HL-60/S4 treated with phorbol 12-myristate 13-acetate at 8.2 ng/mL for 4 days and 3 days (cell line): ENCODE results near the gene TP53RK.

Source experiments
- in situ Hi-C: fragments of 300-500 bp; cut with MboI; formaldehyde crosslinking; loops from 2 replicates; pipeline ENCODE4 v1.15.0; 2022; ENCODE audit warnings: low sequenced_read_pairs

The TP53RK gene

DNA sequence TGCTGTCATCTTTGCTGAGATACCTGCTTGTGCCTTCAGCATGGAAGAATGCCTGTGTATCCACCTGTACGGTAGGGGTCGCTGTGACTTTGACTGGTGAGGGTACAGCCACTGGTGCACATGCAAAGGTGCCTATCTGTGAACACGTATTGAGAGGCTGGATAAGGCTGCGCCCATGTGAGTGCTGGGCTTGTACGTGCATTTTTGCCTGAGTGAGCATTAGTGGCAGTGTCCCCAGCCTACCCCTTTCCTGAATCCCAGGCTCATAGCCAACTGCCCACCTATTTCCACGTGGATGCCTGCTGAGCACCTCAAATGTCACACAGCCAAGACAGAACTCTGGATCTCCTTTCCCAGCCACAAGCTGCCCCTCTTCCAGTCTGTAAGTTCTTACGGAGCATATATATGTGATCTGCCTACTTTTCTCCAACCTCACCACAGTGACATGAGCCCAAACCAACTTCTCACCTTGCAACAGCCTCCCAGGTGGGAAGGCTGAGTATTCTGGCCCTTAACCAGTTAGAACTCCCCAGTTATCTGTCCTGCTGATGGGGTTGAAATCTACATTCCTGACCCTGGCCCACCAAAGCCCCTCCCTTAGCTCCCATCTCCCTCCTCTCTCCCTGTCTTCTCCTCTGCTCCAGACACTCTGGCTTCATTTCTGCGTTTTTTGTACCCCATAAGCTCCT is 19.1 kb upstream of the TP53RK start:
- in situ Hi-C loops = no loop called here

DNA sequence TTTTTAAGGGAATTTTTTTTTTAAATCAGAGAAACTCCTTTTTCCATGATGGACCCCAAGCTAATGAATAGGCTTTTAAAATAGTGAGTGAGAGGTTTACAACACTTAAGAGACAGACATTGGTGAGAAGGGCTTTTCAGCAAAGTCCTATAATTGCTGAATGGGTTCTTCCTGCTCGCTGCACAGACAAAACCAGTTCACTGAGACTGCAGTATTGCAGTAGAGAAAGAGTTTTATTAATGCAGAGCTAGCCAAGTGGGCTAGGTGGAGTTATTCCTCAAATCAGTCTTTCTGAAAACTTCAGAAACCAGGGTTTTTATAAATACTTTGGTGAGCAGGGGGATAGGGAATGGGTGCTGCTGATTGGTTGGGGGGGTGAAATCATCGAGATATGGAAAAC is 17.0 kb upstream of the TP53RK start:
- in situ Hi-C loops = no loop called here

DNA sequence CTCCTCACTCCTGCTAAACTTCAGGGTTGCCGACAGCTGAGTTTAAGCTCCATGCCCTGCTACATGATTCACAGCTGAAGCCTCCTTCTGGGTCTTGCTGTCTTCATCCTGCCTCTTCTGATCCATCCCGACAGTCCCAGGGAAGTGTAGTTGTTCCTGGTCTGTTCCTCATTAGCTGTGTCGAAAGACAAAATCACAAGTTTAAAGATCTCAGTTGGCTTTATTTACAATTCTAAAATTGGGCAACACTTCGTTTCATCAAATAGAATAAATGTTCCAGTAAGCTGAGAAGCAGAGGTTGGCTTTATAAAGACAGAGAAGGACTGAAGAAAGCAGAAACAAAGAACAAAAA is 16.1 kb upstream of the TP53RK start:
- in situ Hi-C loops = no loop called here

DNA sequence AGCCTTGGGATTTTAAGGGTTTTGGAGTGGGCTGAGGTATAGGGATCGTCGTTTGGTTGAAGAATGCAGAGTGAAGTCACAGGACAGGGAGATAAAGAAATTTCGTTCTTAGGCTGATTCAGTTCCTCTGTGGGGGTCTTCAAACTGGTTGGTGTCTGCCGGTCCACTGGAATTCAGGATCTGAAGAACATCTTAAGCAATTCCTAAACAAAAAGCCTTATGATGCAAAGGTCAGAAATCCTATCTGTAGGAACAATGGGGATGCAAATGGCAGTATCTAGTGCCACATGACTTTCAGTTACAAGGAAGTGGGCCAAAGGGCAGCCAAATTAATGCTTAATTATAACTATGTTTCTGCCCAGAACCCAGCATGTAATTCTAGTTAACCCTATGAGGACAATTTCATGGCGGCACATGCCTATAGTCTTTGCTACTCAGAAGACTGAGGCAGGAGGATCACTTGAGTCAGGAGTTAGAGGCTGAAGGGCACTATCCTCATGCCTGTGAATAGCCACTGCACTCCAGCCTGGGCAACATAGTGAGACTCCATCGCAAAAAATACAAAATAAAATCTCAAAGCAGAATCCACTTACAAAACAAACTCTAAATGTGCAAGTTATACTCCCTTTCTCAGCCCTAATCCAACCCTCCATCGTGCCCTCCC is 15.6 kb upstream of the TP53RK start:
- in situ Hi-C loops = no loop called here

DNA sequence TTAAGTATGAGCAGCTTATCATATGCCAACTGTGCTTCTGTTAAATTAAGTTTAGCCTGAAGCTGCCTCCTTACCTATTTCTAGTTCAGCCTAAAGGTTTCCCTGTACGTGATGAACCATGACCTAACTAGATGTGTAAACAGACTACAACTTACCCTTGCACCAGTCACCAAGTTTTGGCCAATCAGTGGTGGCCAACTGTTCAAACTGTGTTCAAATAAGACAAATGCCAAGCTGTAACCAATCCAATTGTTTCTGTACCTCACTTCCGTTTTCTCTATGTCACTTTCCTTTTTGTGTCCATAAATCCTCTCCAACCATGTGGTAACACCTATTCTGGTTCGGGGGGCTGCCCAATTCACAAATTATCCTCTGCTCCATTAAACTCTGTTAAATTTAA is 14.2 kb upstream of the TP53RK start:
- in situ Hi-C loops = no loop called here

DNA sequence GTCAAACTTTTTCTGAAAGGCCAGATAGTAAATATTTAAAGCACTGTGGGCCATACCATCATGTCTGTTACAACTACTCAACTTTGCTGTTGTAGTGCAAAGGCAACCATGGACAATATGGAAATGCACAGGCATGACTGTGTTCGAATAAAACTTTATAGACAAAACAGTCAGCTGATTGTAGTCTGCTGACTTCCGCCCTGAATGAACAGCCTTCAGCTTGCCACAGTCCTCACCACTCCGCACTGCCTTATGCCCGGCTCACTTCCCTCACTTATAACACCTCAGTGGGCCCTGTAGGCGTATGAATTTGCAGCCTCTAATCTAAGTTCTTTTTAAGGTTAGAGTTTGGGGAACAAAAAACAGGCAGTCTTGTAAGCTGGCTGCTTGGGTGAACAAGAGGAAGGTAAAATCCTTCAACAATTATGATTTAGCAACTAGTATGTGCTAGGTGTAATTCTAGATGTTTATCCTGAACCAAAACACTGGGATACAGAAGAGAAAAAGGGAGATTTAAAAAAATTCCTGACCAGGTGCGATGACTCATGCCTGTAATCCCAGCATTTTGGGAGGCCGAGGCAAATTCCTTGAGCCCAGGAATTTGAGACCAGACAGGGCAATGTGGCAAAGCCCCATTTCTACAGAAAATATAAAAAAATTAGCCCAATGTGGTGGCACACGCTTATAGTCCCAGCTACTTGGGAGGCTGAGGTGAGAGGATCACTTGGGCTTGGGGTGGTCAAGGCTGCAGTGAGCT is 13.4 kb upstream of the TP53RK start:
- in situ Hi-C loops = no loop called here

DNA sequence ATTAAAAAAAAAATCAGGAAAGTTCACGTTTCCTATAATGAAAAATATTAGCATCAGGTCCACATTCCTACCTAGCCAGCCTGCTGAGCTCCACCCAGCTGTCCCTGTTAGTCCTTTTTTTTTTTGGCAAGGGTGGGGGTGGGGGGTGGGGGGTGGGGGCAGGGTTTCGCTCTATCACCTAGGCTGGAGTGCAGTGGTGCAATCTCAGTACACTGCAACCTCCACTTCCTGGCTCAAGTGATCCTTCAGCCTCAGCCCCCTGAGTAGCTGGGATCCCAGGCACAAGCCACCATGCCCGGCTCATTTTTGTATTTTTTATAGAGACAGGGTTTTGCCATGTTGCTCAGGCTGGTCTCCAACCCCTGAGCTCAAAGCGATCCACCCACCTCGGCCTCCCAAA is 12.7 kb upstream of the TP53RK start:
- in situ Hi-C loops = no loop called here

DNA sequence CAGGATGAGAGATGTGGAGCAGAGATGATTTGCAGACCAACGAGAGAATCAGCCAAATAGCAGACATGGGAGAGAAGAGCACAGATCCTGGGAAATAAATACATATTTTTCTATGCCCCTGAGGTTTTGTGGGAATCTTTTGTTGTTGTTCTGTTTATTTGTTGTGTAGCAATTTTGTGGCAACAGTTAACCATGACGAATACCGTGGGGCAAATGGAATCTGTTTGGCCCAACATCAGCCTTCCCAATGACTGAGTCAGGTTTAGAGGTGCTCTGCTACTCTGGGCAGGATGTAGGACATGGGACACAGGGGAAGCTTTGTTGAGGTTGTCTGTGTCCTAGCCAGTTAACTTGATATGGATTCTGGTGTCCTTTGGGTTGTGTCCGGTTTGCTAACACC is 12.3 kb upstream of the TP53RK start:
- in situ Hi-C loops = no loop called here

DNA sequence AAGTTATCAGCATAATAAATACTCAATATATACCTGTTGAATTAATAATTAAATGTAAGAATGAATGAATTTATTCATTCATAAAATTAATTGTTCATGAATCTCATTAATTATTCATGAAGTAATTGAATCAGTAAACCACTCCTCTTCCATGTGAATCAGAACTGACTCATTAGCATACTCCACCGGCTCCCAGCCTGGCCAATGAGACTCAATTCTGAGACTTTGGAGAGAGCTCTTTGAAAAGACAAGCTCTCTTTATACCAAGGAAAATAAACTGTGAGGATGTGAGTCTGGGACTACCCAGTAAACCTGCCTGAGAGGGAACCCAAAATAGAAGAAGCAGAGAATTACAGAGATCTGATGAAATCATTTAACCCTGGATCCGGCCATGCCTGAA is 11.8 kb upstream of the TP53RK start:
- in situ Hi-C loops = no loop called here

DNA sequence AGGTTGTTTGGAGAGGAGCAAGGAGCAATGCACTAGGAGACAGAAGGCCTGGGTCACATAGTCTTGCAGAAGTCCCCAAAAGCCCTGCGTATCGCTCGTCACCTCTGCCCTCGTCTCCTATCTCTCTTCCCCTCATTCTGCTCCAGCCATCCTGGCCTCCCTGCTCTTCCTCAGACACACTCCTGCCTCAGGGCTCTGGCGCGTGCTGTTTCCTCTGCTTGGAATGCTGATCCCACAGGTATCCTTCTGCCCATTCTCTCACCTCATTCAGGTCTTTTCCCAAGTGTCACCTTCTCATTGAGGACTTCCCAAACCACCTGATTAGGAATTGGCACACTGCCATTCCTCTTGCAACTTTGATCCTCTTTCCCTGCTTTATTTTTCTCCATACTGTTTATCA is 11.2 kb upstream of the TP53RK start:
- in situ Hi-C loops = no loop called here

DNA sequence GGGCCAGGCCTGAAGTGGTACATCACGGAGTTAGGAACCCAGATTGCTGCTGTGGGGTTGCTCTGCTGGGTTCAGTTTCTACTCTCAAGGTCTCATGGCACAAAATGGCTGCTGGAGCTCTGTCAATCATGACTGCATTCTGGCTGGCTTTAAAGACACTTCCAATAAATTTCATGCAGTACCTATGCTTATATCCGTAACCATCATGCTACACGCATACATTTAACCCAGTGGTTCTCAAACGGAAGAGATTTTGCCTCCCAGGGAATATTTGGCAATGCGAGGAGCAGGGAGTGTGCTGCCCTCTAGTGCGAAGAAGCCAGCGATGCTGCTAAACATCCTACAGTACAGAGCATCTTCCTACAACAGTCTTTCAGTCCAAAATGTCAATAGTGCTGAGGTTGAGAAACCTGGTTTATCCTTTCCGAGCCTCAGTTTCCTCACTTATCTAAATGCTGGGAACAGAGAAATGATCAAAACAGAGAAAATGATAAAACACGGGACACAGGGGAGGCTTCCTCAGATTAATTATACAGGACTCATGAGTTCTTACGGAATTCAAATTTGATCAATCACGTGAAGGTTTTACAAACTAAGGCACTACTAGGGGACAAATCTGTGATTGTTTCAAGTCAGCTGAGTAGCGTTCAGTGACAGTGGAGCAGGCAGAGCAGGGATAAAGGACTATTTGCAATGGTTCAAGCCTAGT is 10.6 kb upstream of the TP53RK start:
- in situ Hi-C loops = no loop called here

DNA sequence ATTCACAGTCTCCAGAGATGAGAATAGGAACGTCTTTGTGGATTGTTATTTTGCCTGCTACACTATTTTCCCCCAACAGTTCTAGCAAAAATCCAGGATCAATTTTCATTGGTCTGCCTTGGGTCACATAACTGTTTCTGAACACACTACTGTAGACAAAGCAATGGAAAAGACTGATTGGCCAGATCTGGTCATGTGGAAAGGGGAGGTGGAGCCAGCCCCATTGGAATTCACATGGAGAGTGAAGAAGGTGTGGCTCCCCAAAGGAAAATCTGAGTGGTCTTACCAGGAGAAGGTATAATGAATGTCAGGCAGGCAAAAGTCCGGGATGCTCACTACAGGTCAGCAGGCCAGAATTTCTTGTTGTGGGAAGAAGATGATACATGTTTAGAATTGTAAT is 9.5 kb upstream of the TP53RK start:
- in situ Hi-C loops = no loop called here

DNA sequence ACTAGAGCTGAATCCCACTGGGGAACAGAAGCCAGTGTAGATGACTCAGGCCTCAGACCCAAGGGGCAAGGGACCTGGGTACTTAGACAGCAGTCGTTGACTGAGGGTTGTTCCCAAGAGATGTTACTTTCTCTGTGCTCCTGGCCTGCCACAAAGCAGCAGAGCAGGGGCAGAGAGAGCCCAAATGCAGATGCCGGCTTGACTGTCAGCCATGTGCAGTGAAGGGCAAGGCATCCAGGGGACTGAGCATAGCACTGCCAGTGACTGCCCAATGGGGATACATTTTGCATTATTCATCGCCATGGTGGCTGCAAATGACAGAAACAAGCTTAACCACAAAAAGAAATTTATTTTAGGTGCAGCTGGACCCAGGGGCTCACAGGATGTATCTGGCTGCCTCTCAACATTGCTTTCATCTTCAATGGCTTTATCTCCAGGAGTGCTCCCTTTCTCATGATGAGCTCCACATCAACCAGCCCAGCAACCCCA is 7.6 kb upstream of the TP53RK start:
- in situ Hi-C loops = no loop called here

DNA sequence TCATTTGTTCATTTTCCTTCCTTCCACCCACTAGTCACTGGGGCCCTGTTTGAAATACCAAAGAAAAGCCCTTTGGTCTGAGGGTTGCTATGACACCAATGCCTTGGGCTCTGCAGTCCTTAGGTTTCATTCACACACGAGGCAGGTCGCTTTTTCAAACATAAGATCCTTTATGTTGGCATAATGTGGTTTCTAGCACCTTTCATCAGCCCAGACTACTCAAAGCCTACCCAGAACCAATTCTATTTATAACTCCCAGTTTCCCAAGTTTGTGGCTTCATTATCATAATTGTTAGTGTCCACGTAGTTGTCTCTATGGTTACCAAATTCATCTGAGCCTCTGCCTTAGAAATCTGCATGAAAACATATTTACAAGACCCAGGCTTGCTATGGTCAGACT is 6.6 kb upstream of the TP53RK start:
- in situ Hi-C loops = no loop called here

DNA sequence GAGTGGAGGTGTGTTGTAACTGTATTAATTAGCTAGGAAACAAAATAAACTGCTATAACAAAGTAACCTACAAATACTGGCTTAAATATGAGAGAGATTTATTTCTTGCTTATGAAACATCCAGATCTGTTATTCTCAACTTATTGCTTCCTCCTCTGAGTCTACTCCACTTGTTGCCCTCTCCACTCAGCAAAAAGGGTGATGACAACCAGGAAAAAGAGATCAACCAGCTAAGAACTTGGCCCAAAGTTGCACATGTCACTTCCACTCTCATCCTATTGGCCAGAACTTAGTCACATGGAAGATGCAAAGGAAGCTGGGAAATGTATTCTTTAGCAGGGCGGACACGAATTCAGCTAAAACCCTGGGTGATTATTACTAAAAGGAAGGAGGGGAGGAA is 5.2 kb upstream of the TP53RK start:
- in situ Hi-C loops = no loop called here

DNA sequence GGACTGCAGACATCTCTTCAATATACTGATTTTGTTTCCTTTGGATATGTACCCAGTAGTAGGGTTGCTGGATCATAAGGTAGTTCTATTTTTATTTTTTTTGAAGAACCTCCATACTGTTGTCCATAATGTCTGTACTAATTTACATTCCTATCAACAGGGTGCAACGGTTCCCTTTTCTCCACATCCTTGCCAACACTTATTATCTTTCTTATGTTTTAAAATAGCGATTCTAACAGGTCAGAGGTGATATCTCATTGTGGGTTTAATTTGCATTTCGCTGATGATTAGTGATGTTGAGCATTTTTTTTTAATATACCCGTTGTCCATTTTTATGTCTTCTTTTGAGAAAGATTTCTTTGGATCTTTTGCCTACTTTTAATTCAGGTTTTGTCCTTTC is 2.0 kb upstream of the TP53RK start:
- in situ Hi-C loops = no loop called here

DNA sequence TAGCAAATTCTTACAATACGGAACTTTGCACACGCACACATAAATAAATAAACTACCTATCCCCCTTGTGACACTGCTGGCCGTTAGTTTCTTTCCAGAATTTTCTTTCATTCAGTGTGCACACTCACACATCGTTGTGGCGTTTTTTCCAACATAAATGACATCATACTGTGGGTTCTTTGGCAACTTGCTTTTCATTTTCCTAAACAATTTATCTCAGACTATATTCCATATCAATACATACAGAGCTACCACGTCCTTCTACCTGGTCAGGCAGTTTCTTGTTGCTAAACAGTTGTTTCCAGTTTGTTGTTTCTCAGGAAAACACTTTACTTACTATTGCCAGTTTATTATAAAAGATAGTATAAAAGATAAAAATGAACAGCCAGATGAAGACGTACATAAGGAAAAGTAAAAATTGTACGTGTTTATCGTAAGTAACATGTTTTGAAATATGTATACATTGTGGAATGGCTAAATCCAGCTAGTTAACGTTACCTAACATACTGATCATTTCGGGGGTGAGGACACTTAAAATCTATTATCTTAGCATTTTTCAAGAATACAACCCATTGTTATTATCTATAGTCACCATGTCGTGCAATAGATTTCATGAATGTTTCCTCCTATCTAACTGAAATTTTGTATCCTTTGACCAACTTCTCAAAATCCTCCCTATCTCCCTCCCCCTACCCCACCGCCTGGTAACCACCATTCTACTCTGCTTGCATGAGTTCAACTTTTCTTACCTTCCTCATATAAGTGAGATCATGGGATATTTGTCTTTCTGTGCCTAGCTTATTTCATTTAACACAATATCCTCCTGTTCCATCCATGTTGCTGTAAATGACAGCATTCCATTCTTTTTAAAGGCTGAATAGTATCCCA is 1.2 kb upstream of the TP53RK start:
- in situ Hi-C loops = no loop called here

DNA sequence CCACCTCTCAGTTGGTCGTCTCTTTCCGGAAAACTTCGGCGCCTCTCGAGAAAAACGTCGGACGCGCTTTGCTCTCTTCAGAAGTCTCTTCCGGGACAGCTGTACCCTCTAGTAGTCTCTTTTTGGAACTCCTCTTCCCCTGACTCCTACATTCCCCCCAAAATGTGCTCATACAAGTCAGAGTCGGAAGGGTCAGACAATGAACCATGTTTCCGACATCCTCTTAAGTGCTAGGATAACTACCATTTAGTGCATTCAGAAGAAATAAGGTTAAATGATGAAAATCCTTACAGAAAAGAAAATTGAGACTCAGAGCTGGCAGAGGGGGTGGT is 476 bp upstream of the TP53RK start:
- in situ Hi-C loops = loop anchor here (10.0 kb wide), 1 partner anchor 155 kb away; no protein-coding TSS in a partner anchor

DNA sequence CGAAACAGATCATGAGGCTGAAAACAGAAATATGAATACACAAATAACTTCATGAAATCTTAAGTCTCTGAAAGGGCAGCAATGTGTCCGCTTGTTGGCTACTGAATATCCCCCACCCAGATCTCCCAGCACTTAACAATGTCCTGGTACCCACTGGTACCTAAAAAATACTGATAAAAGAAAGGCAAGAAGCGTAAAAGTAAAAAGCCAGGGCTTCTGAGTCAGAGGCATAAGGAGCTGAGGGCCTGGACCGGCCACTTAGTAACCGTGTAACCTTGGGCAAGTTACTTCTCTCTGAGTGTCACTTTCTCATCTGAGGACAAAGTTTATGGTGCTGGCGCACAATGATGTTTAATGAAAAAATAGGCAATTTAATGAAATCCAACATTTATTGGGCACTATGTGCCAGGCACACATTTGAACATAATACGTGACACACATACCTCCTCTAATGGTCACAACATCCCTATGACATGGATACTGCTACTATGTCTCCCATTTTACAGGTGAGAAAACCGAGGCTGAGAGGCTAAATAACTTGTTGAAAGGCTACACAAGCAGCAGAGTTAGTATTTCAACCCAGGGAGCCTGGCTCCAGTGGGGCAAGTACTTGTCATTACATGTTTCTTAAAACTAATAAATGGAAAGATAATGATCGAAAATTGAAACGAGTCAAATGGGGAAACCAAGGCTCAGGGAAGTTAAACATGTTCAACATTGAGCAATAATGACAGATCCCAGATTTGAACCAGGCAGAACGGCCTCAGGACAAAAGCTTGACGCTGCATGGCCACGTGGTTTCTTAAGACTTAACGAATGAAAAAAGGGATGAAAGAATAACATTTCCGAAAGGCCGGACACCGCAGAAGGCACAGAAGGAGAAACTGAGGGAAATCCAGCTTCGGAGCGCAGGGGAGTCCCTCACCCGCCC is 828 bp downstream of the TP53RK start:
- in situ Hi-C loops = loop anchor here (10.0 kb wide), 1 partner anchor 154 kb away; no protein-coding TSS in a partner anchor
